Stimulated activated CD4-positive, alpha-beta T cell treated with anti-CD3 and anti-CD28 coated beads, Interleukin-4, amount 100 ng/mL, for 48 hours (primary cell): ENCODE data around the gene ZSWIM1.
"Not testable (repeated sequence)": the region's sequence is repeated elsewhere in the genome, so short reads cannot be mapped to it uniquely, and the experiment has no call there.

ENCODE experiments used
- DNase-seq, 2 donors: peaks; one replicate each; pipeline ENCODE4 v3.0.0-alpha.2; 2020; ENCODE audit warnings: low read depth in 2 of 2

The ZSWIM1 gene

GRCh38 chr20:45857114-45857881 is 23.7 kb upstream of the ZSWIM1 start, which contains the start of the genes ACOT8 and ZSWIM3:
Gene ACOT8, minus strand, starts transcription at chr20:45857392. Its CDS starts 77 bp downstream, at chr20:45857315.
Gene ZSWIM3, plus strand, starts transcription at chr20:45857614. Its CDS starts 212 bp downstream, at chr20:45857826.
- DNase-seq: peak; percentile 79 to 92

- peak in 1 of 2 donors; percentile 41 for DNase-seq
These were observed 23.2 kb upstream of the ZSWIM1 start for GRCh38 chr20:45857882-45858216.

- DNase-seq: no peak
These were observed 21.1 kb upstream of the ZSWIM1 start for GRCh38 chr20:45859916-45860315.

GRCh38 chr20:45860560-45861220 is 20.3 kb upstream of the ZSWIM1 start:
- DNase-seq: no peak

- no peak for DNase-seq
These were observed 19.6 kb upstream of the ZSWIM1 start for GRCh38 chr20:45861221-45862075.

- DNase-seq: no peak
These were observed 17.2 kb upstream of the ZSWIM1 start for GRCh38 chr20:45863543-45864470.

- DNase-seq: no peak
These were observed 14.6 kb upstream of the ZSWIM1 start for GRCh38 chr20:45866454-45866853.

GRCh38 chr20:45867136-45867818 is 13.8 kb upstream of the ZSWIM1 start:
- DNase-seq: no peak

- no peak for DNase-seq
These were observed 13.2 kb upstream of the ZSWIM1 start for GRCh38 chr20:45867819-45868176.

GRCh38 chr20:45872626-45873025 is 8.4 kb upstream of the ZSWIM1 start:
- no peak for DNase-seq

- no peak for DNase-seq
These were observed 7.5 kb upstream of the ZSWIM1 start for GRCh38 chr20:45873409-45874103.

- DNase-seq: not testable (repeated sequence)
These were observed 6.9 kb upstream of the ZSWIM1 start for GRCh38 chr20:45874104-45874481.

- DNase-seq: no peak
These were observed 6.5 kb upstream of the ZSWIM1 start for GRCh38 chr20:45874576-45874975.

- no peak for DNase-seq
These were observed 2.8 kb upstream of the ZSWIM1 start for GRCh38 chr20:45878076-45878761.

- DNase-seq: no peak
These were observed 1.6 kb downstream of the ZSWIM1 start for GRCh38 chr20:45882469-45883099.

- DNase-seq: no peak
These were observed 2.1 kb downstream of the ZSWIM1 start for GRCh38 chr20:45883100-45883469.

- no peak for DNase-seq
These were observed 5.7 kb downstream of the ZSWIM1 start for GRCh38 chr20:45886590-45887345.

GRCh38 chr20:45887346-45887715 is 6.3 kb downstream of the ZSWIM1 start, which contains the start of gene SPATA25:
Gene SPATA25, minus strand, starts transcription at chr20:45887622. Its CDS starts 32 bp downstream, at chr20:45887590.
- no peak for DNase-seq
